ENCODE measurements around the gene CDH13.

Gene CDH13

GRCh38 chr16:82993415-82993814 is 366.6 kb downstream of the CDH13 start:
- TF ChIP-seq ZFX (IDR thresholded peaks at IDR 0.05) (no peak), CTCF (conservative IDR thresholded peaks at IDR 0.05) (no peak)
- no peak overlapping the region for H3K27ac ChIP-seq

DNA sequence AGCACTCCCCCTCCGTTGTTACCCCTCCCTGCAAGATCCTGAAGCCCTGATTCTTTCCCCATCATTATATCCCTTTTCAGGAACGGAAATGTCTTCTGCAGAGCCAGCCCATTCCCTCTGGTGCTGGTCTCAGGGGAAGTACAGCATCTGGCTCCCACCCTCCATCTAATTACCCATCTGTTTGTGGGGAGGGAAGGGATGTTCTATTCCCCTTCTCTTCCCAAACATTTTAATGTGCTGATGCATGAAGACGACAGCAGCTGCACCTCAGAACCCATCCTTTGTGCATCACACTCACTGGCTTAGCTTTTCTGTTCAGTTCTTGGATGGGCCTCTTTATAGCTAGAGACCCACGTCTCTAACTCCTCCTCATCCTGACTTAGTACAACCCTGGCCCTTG is 367.2 kb downstream of the CDH13 start:
- H3K27ac ChIP-seq: no peak overlapping the region
- no peak for TF ChIP-seq CTCF (conservative IDR thresholded peaks at IDR 0.05)
- no peak for TF ChIP-seq ZFX (IDR thresholded peaks at IDR 0.05)

DNA sequence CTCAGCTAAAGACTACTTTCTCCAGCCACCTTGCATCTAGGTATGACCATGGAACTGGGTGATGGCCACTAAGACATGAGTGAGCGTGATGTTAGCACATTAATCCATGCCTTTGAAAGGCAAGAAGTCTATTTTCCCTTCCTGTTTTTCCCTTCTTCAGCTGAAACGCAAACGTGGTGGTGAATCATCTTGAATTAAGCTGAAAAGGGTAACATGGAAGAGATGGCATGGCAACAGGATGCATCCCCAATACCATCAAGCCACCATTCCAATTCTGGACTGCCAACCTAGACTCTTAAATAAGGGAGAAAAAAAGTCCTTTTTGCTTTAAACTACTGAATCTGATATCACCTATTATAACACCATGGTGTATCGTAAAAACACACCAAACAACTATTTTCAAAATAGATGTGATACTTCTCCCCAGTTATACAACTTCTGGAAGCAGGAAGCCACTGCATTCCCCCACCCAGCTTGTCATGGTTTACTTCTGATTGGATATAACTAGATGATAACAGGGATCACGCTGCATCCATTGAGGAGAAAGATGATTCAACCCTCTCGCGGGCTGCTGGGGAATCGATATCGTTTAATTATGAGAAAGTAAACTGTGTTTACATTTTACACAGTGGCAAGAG is 368.6 kb downstream of the CDH13 start:
- no peak overlapping the region for H3K27ac ChIP-seq
- TF ChIP-seq ZFX (IDR thresholded peaks at IDR 0.05) (no peak), CTCF (conservative IDR thresholded peaks at IDR 0.05) (no peak)

GRCh38 chr16:82995924-82996441 is 369.2 kb downstream of the CDH13 start:
- TF ChIP-seq CTCF (conservative IDR thresholded peaks at IDR 0.05): no peak
- TF ChIP-seq ZFX (IDR thresholded peaks at IDR 0.05): no peak
- no peak overlapping the region for H3K27ac ChIP-seq

DNA sequence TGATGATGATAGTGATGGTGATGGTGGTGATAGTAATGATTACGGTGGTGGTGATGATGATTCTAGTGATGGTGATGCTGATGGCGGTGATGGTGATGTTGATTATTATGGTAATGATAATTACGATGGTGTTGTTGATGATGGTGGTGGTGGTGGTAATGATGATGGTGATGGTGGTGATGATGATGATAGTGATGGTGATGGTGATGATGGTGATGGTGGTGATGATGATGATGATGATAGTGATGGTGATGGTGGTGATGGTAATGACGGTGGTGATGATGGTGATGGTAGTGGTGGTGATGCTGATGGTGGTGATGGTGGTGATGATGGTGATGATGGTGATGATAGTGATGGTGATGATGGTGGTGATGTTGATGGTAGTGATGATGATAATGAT is 370.0 kb downstream of the CDH13 start:
- TF ChIP-seq CTCF (conservative IDR thresholded peaks at IDR 0.05) (no peak), ZFX (IDR thresholded peaks at IDR 0.05) (no peak)
- no peak overlapping the region for H3K27ac ChIP-seq

DNA sequence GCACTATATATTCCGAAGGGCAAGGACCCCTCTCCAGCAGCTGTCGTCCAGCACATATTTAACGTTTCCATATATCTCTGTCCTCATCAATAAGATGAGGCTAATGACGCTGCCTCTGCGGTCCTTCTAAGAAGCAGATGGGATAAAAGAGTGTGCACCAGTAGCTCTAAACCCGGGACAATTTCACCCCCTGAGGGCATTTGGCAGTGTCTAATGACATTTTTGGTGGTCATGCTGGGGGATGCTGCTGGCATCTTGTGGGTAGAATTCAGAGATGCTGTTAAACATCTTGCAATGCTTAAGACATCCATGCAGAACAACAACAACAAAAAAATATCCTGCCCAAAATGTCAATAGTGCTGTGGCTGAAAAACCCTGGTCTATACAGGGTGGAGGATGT is 372.9 kb downstream of the CDH13 start:
- H3K27ac ChIP-seq: no peak overlapping the region
- TF ChIP-seq CTCF (conservative IDR thresholded peaks at IDR 0.05) (no peak), ZFX (IDR thresholded peaks at IDR 0.05) (no peak)

DNA sequence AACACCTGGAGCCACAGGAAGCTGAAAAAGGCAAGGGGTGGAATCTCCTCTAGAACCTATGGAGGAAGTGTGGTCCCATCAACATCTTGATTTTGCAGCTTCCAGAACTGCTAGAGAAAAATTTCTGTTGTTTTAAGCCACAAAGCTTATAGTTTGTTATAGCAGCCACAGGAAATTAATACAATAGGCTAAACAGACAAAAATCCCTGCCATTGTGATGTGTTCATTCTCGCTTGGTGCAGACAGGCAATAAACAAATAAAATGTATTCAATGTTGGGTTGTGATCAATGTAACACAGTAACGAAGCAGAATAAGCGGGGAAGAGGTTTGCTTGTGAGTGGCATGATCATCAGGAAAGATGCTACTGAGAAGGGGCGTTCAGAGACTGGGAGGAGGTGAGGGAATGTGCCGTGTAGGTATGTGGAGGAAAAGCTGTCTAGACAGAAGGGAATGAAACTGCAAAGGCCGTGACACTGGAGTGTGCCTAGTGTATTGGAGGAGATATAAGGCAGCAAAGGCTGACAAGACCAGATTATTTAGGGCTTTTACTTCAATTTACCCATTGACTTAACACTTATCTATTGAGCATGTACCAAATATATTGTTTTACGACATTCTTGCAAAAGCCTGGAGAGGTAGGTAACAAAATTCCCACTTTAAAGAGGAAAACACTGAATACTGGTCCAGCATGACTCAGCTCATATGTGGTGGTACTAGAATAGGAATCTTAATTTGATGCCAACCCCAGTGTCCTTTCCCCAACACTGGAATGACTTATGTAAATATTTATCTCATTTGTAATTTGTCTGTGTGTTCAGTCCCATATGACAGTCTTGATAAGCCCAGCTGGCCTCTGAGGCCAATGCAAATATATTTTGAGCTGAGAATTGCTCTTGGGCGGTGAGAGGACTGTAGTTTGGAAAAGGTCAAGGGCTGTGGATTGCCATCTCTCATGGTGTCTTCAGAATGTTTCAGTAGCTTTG is 375.9 kb downstream of the CDH13 start:
- no peak overlapping the region for H3K27ac ChIP-seq
- TF ChIP-seq CTCF (conservative IDR thresholded peaks at IDR 0.05) (no peak), ZFX (IDR thresholded peaks at IDR 0.05) (no peak)
